ENCODE results near the gene COL28A1. TPM values are rescaled to one million over a fixed set of nuclear protein-coding genes. Genes with fewer than 3 reads are reported as not detected.

Gene COL28A1
- total RNA-seq, 2 donors from 2014 or later, result 1.2 to 3.5 TPM

DNA sequence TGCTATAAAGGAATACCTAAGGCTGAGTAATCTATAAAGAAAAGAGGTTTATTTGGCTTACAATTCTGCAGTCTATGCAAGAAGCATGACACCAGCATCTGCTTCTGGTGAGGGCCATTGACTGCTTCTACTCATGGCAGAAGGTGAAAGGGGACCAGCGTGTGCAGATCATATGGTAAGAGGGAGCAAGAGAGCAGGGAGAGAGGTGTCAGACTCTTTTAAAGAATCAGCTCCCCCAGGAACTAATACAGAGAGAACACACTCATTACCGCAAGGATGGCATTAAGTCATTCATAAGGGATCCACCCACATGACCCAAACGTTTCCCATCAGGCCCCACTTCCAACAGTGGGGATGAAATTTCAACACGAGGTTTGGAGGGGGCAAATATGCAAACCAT, 3.5 kb upstream of the COL28A1 start:
- Histone ChIP-seq H3K4me1 (no peaks in the 10 kb centered on the region), H3K9me3 (no peaks in the 10 kb centered on the region), H3K36me3 (no peaks in the 10 kb centered on the region), H3K27me3 (no peaks in the 10 kb centered on the region), H3K4me3 (no peak overlapping the region), H3K9ac (ENCODE audit: low read depth in 2 of 2, low read length in 2 of 2) (no peak overlapping the region), H3K27ac (no peak overlapping the region)
- TF ChIP-seq, protein P1, sequence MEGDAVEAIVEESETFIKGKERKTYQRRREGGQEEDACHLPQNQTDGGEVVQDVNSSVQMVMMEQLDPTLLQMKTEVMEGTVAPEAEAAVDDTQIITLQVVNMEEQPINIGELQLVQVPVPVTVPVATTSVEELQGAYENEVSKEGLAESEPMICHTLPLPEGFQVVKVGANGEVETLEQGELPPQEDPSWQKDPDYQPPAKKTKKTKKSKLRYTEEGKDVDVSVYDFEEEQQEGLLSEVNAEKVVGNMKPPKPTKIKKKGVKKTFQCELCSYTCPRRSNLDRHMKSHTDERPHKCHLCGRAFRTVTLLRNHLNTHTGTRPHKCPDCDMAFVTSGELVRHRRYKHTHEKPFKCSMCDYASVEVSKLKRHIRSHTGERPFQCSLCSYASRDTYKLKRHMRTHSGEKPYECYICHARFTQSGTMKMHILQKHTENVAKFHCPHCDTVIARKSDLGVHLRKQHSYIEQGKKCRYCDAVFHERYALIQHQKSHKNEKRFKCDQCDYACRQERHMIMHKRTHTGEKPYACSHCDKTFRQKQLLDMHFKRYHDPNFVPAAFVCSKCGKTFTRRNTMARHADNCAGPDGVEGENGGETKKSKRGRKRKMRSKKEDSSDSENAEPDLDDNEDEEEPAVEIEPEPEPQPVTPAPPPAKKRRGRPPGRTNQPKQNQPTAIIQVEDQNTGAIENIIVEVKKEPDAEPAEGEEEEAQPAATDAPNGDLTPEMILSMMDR (IDR thresholded peaks at IDR 0.05), result no peak
- intact Hi-C loops (cut with DNase I), result loop anchor here (5.0 kb wide), 1 partner anchor 437 kb away; no protein-coding TSS in a partner anchor
- DNase-seq, result no peak

GRCh38 chr7:7537711-7538110, 2.0 kb upstream of the COL28A1 start:
- intact Hi-C loops (cut with DNase I), result loop anchor here (5.0 kb wide), 1 partner anchor 435 kb away; no protein-coding TSS in a partner anchor

GRCh38 chr7:7536396-7537019, 835 bp upstream of the COL28A1 start:
- intact Hi-C loops (cut with DNase I), result loop anchor here (5.0 kb wide), 1 partner anchor 434 kb away; no protein-coding TSS in a partner anchor
- no peak overlapping the region for H3K27ac ChIP-seq
- H3K9me3 ChIP-seq, result no peaks in the 10 kb centered on the region
- H3K4me3 ChIP-seq, result no peak overlapping the region
- H3K36me3 ChIP-seq, result no peaks in the 10 kb centered on the region
- TF ChIP-seq, protein P1 (IDR thresholded peaks at IDR 0.05), result no peak
- H3K9ac ChIP-seq (ENCODE audit: low read depth in 2 of 2, low read length in 2 of 2), result no peak overlapping the region
- no peaks in the 10 kb centered on the region for H3K27me3 ChIP-seq
- no peak for DNase-seq
- no peaks in the 10 kb centered on the region for H3K4me1 ChIP-seq

More at GRCh38 chr7:7537711-7538110, 2.0 kb upstream of the COL28A1 start:
- H3K9me3 ChIP-seq, result no peaks in the 10 kb centered on the region
- no peak for DNase-seq
- H3K9ac ChIP-seq (ENCODE audit: low read depth in 2 of 2, low read length in 2 of 2), result no peak overlapping the region
- no peak overlapping the region for H3K27ac ChIP-seq
- no peaks in the 10 kb centered on the region for H3K4me1 ChIP-seq
- no peak overlapping the region for H3K4me3 ChIP-seq
- TF ChIP-seq, protein P1 (IDR thresholded peaks at IDR 0.05), result no peak
- no peaks in the 10 kb centered on the region for H3K36me3 ChIP-seq
- H3K27me3 ChIP-seq, result no peaks in the 10 kb centered on the region

GRCh38 chr7:7533831-7534430, 1.7 kb downstream of the COL28A1 start:
- H3K4me3 ChIP-seq, result no peak overlapping the region
- no peak overlapping the region for H3K27ac ChIP-seq
- H3K9me3 ChIP-seq, result no peaks in the 10 kb centered on the region
- no peak for DNase-seq
- intact Hi-C loops (cut with DNase I), result no loop called here
- H3K9ac ChIP-seq (ENCODE audit: low read depth in 2 of 2, low read length in 2 of 2), result no peak overlapping the region
- TF ChIP-seq, protein P1 (IDR thresholded peaks at IDR 0.05), result no peak
- H3K36me3 ChIP-seq, result no peaks in the 10 kb centered on the region
- H3K4me1 ChIP-seq, result no peaks in the 10 kb centered on the region
- no peaks in the 10 kb centered on the region for H3K27me3 ChIP-seq

DNA sequence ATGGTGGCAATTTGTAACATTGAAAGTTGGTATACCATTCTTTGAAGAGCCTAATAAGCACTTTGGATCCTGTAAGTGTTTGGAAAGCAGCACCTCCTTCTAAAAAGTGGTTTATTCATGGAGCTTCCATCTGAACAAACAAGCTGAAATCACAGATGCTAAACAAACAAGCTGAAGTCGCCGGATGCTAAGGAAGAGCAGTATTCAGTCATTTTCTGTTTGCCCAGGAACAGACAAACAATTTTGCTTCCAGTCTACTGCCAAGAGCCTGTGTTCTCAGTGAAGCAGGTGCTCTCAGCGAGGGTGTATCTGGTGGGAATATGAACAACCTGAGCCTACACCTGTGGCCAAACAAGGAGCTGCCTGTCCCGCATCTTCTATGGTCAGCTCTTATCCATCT, 6.3 kb downstream of the COL28A1 start:
- intact Hi-C loops (cut with DNase I), result no loop called here
- TF ChIP-seq, protein P1 (IDR thresholded peaks at IDR 0.05), result no peak
- no peaks in the 10 kb centered on the region for H3K36me3 ChIP-seq
- no peaks in the 10 kb centered on the region for H3K9me3 ChIP-seq
- H3K9ac ChIP-seq (ENCODE audit: low read depth in 2 of 2, low read length in 2 of 2), result no peak overlapping the region
- peaks cover 3% of the 10 kb centered on the region for H3K4me1 ChIP-seq
- H3K27ac ChIP-seq, result no peak overlapping the region
- no peaks in the 10 kb centered on the region for H3K27me3 ChIP-seq
- no peak for DNase-seq
- H3K4me3 ChIP-seq, result no peak overlapping the region

Data from colonic mucosa (tissue), 4 donors.